HG03064 (cell line): Measurements from ENCODE around the gene PADI6.
A peak's percentile ranks its signal among the peaks of the same experiment; 100 is the strongest.
"Not testable (repeated sequence)": the region's sequence is repeated elsewhere in the genome, so short reads cannot be mapped to it uniquely, and the experiment has no call there.

Experiments
- ATAC-seq: cut with Tn5 transposase; IDR thresholded peaks from one replicate; pipeline ENCODE4 v1.9.1; 2021; ENCODE audit warnings: low read depth; ENCODE audit not compliant: unreplicated experiment

Gene PADI6

DNA sequence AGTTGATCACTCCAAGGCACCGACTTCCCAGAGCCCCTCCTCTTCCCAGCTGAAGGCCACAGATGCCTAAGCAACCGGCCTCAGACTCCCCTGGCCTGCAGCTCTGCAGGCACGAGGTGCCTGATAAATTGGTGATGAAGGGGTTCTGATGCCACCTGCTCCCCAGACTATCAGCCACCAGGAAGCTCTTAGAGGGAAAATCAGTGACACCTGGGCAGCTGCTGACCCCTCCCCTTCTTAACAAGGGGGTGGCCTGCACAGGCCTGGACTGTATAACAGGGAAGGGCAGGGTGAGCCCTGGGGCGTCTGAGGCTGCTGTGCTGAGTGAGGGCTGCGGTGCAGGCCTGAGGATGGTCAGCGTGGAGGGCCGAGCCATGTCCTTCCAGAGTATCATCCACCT, at the start of gene PADI6:
TSS of gene PADI6 (plus strand) at position 301 of the 400 bp plus-strand sequence. CDS start at position 351, 50 bp downstream.
- no peak for ATAC-seq

DNA sequence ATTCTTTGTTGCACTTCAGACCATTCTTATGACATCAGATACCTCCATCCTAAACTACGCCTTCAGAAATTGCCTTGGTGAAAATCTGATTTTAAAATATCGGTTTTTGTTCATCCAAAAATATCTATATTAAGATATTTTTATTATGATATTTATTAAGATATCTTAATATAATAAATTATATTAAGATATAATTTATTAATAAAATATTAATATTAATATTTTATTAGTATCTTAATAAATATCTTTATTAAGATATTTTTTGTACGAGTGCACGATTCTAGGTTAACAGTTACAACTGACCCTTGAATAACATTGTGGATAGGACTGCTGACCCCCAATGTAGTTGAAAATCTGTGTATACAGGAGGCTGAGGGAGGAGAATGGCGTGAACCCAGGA, 43.1 kb upstream of the PADI6 start:
- no peak for ATAC-seq

DNA sequence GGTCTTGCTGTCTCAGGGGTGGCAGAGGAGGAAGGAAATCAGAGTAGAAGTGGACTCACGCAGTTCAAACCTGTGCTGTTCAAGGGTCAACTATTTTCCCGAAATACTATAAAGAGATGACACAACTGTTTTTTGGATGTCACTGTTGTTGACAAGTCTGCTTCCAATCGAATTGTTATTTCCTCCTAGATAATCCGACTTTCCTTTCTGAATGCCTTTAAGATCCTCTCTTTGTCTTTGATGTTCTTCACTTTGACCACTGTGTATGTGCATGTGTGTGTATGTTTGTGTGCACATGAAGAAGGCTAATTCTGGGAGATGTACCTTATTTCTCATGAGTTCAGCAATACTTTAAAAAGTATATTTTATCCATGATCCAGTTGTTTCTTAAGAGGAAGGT, 42.4 kb upstream of the PADI6 start:
- no peak for ATAC-seq

DNA sequence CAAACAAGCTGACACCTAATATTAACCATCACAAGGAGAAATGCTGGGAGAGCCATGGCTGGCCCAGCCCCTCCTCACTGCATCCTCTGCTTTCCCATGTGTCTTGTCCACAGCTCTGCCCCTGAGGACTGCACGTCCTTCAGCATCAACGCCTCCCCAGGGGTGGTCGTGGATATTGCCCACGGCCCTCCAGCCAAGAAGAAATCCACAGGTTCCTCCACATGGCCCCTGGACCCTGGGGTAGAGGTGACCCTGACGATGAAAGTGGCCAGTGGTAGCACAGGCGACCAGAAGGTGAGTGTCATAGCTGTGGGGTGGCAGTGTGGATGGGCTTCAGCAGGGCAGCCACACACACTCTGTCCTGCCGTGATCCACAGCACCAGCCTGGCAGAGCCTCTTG, 41.1 kb upstream of the PADI6 start:
- ATAC-seq: no peak

DNA sequence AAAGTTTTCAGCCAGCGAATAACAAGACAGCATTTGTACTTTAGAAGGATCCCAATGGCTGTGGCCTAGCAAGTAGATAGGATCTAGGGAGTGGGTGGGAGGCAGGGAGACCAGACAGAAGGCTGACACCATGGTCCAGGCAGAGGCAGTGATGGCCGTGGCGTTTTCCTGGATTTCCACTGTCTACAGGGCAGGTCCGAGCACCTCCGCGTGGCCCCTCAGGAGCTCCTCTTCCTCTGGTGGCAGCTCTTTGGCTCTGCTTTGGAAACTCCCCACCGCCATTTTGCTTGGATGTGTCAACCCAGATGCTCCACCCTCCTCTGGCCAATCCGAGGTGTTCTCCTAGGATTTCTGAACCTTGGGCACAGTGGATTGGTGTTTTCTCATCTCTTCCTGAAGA, 38.9 kb upstream of the PADI6 start:
- ATAC-seq: no peak

DNA sequence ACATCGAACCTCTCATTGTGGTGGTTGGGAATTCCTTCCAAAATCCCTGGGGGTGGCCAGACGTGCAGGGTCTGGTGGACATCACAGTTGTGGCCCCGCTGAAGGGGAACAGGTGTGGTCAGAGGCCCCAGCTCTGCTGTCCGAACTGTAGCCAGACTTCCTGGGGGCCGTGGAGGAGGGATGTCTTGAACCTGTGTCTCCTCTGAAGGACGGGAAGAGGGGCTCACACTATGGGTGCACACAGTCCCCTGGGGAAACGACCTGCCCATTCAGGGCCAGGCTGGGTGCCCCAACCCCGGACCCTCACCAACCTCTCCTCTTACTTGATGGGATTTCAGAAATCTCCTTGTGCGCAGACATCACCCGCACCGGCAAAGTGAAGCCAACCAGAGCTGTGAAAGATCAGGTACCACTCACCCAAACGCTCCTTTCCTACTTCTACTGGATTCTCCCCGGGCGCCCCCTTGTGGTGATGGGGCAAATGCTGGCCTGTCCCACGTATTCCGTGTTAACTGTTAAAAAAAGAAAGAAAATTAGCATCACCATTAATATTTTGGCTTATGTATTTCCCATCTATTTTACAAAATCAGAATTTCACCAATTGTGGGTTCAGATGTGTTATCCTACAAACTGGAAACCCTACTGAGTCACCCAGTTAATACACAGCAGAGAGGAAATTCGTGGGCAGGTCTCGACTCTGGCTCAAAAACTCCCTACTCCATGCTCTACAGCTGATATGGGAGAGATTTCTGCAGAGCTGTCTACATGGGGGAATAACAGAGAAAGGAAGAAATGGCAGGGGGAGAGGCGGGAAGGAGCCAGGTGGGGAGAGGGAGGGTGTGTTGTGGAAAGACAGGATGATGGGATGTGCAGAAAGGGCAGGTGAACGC, 35.9 kb upstream of the PADI6 start:
- no peak for ATAC-seq

DNA sequence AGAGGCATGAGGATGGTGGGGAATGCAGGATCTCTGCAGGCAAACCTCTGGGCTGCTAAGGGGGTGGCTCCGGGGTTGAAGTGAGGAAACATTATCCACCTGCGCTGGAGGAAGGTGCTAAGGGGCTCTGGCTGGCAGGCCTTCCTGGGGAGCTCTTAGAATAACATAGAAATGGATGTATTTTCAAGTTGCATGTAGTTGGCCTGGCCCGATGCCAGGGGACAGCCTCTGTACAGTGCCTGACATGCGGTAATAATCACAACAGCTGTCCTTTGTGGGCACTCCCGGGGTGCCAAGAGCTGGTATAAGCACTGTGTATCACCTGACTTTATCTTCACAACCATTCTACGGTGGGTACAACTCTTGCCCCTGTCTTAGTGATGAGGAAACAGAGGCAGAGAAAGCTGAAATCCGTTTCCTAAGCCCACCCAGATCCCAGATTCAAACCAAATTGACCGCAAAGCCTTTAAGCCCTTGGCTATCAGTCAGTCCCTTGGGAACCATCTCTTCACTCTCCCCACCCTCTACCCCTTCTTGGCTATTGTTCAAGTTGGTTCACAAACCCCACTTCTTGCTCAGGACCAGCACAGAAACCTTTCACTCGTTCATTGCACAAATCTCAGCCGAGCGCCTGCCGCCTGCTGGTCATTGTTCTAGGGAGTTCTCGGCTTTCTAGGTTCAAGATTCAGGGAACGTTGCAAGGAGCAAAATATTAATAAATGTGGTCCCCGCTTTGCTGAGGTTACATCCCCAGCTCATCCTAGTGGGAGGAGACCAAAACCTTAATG, 33.1 kb upstream of the PADI6 start:
- no peak for ATAC-seq

DNA sequence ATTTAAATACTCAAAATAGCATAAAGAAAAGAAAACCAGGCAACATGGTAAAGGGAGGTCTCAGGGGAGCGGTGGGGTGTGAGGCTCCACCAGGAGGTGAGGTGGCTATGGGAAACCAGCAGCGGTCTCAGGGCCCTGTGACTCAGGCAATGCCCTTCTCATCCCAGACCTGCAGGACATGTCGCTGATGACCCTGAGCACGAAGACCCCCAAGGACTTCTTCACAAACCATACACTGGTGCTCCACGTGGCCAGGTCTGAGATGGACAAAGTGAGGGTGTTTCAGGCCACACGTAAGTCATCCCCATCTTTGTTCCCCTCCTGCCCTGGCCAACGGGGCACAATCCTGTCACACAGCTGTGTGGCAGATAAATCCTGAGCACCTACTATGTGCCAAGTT, 32.5 kb upstream of the PADI6 start:
- no peak for ATAC-seq

DNA sequence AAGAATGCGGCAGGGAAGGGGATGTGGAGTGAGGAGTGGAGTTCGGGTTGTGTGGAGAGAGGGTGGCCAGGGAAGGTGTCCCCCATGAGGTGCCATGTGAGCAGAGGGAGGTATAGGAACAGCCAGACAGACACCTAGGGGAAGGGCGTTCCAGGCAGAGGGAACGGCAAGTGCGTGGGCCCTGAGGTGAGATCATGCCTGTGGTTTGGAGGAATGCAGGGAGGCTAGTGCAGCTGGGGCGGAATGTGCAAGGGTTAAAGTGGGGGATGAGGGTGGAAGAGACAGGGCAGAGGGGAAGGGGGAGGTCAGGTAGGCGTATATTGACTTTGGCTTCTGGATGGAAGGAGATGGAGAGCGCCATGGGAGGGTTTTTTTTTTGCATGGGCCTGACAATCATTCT, 31.6 kb upstream of the PADI6 start:
- ATAC-seq: no peak

DNA sequence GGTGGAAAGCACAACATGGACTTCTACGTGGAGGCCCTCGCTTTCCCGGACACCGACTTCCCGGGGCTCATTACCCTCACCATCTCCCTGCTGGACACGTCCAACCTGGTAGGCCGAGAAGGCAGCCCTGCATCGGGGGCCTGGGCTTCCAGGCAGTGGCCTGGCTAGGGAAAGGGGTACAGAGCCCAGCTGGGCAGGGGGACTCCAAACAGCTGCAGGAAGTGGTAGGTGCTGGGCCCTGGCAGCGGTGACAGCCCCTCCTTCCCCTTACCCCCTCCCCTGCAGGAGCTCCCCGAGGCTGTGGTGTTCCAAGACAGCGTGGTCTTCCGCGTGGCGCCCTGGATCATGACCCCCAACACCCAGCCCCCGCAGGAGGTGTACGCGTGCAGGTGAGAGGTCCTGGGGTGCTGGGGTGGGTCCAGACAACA, 30.0 kb upstream of the PADI6 start:
- ATAC-seq: no peak

DNA sequence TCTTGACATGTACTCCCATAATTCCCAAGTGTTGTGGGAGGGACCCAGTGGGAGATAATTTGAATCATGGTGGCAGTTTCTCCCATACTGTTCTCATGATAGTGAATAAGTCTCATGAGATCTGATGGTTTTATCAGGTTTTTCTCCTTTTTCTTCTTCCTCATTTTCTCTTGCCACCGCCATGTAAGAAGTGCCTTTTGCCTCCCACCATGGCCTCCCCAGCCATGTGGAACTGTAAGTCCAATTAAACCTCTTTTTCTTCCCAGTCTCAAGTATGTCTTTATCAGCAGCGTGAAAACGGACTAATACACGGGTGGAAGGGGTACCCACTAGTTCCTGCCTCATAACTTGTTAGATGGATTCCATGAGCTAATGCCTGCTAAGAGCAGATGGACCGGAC, 26.5 kb upstream of the PADI6 start:
- not testable (repeated sequence) for ATAC-seq

DNA sequence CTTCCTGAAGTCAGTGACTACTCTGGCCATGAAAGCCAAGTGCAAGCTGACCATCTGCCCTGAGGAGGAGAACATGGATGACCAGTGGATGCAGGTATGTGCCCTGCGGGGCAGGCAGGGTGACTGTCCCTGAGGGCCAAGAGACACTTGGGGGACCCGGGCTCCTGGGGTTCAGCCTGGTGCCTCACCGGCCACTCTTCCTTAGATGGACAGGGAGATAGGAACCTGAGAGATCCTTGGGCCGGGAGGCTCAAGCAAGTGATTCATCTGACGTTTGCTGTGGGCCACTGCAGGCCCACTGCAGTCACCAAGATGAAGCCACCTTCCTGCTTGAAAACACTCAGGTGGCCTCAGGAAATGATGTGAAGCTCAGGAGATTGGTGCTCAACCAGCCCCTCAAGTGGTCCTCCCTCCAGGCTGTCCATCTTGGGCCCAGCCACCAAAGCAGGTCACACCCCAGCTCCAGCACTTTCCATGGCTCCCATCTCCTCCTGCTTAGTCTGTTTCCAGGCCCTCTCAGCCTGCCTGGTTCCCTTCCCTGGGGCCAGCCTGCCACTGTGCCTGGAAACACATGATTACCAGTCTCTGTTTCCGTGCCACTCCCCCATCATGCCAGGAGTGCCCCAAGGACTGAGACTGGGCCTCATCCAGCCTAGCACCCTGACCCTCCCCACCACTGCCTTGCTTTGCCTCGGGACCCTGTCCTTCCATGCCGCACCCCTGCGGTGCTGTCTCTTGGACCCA, 25.8 kb upstream of the PADI6 start:
- ATAC-seq: no peak

DNA sequence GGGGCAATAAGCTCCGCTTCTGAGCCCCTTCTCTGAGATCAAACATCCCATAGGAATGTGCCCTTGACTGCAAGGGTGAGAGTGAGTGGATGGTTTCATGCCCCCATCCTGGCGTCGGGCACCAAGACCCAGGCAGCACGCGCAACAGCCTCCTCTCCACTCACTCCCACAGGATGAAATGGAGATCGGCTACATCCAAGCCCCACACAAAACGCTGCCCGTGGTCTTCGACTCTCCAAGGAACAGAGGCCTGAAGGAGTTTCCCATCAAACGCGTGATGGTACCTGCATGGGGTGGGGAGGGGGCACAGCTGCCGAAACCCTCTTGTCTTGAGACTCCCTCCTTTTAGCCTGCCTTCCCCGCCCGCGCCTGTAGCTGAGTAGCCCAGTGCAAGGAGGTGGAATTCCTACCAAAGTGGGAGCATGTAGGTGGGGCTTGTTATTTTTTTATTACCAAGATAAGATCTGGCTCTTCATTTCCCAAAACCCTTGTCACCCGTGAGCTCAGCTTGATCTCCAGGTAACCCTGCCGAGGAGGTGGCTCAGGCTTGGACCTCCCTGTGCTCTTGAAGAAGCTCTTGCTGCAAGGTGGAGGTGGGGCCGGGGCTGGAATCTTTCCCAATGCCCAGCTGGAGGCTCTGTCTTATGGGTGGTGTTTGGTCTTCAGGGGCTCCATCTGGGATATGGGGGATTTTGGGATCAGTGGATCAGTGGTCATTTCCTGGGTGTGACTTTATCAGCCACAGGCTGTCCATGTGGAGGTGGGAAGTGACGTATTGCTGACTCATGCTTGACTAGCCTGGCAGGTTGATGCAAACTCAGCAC, 24.0 kb upstream of the PADI6 start:
- ATAC-seq: no peak

DNA sequence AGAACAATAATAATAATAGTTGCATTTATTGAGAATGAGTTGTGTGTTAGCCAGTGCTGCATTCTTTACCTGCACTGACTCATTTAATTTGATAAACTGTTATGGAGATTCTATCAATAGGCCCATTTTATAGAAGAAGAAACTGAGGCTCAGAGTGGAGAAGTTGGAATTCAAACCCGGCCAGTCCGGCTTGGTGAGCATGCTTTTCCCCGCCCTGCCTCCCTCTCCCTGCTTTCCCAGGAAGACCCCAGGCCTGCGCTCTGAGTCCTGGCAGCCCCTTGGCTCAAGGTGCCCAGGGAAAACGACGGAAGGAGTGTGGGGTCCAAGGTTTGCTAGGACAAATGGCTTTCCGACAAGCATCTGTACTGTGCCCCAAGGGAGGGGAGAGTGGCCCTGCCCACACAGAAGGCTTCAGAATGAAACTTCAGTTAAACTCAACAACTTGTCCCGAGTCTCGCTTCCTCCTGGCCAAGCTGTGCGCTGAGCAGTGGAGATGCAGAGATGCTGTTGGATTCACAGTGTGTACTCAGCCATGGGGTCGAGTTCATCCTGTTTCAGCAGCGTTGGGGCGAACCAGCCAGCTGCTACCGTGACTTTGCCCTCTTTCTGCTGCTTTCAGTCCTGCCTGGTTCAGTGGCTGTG, 23.3 kb upstream of the PADI6 start:
- peak; percentile 71 for ATAC-seq

DNA sequence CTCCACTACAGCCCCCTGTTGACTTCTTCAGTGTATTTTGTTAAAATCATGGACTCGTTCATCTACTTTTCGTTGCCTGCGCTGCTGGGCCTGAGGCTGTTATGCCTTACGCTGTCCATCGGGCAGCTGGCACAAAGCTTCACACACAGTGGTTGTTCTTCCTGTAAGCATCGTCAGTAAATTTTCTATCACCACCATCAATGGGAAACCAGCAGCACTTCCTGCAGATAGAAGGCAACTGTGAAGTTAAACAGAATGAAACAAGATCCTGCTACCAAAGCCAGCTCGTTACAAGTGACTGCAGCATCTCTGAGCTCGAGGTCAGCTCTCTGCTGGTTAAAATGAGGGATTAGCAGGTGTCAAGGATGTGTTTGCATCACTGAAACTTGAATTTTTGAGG, 21.9 kb upstream of the PADI6 start:
- ATAC-seq: no peak

DNA sequence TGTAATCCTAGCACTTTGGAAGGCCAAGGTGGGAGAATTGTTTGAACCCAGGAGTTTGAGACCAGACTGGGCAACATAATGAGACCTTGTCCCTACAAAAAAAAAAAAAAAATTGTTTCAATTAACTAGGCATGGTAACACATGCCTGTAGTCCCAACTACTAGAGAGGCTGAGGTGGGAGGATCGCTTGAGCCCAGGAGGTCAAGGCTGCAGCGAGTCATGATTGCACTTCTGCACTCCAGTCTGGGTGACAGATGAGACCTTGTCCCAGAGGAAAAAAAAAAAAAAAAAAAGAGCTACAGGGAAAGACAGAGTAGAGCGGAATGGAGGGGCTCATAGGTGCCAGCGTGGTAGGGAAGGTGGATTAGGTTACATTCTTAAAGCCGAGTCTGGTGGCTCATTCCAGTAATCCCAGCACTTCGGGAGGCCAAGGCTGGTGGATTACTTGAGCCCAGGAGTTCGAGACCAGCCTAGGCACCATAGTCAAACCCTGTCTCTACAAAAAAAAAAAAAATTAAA, 21.0 kb upstream of the PADI6 start:
- ATAC-seq: no peak

DNA sequence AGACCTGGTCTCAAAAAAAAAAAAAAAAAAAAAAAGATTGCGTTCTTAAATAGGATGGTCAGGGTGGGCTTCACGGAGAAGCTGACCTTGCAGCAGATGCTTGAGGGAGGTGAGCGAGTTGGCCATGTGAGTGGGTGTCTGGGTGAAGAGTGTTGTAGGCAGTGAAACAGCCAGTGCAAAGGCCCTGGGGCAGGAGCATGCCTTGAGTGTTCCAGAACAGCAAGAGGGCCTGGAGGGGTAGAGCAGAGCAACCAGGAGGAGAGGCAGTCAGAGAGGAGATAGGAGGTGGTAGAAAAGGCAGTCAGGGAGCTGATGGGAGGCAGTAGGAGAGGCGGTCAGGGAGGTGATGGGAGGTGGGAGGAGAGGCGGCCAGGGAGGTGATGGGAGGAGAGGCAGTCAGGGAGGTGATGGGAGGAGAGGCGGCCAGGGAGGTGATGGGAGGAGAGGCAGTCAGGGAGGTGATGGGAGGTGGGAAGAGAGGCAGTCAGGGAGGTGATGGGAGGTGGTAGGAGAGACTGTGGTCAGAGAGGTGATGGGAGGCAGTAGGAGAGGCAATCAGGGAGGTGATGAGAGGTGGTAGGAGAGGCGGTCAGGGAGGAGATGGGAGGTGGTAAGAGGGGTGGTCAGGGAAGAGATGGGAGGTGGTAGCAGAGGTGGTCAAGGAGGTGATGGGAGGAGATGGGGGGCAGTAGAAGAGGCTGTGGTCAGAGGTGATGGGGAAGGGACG, 20.2 kb upstream of the PADI6 start:
- ATAC-seq: no peak

DNA sequence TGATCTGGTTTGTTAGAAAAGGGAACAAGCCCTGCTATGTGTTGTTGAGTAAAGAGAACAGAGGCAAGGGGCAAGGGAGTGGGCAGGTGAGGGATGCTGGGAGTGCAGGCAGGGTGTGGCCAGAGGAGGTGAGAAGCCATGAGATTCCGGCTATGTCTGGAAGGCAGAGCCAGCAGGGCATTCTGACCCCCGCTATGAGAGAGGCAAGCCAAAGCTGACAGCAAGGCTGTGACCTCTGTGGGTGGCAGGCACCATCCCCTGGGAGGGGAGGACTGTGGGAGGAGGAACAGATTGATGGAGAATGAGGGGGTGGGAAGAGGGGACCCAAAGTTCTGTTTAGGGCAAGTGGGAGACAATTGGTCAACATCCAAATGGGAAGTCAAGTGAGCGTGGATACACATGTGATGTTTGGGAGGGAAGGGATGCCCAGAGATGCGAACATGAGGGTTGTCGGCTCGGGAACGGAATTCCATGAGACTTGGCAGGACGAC, 19.5 kb upstream of the PADI6 start:
- no peak for ATAC-seq

DNA sequence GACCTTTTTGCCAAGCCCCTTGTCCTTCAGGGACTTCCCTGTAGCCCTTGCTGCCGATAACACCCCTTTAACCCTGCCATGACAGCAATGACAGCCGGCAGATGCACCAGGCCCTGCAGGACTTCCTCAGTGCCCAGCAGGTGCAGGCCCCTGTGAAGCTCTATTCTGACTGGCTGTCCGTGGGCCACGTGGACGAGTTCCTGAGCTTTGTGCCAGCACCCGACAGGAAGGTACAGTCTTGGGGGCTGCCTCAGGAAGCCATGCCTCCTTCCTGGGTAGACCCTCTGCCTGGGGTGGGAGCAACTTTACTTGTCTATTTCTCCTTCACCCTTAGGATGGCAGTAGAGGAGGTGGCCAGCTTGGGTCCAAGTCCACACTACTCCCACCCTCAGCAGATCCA, 16.1 kb upstream of the PADI6 start:
- ATAC-seq: no peak
